ENCODE data around the gene RAB12. TPM values are rescaled to one million over a fixed set of nuclear protein-coding genes. Genes with fewer than 3 reads are reported as not detected.
"Not testable (repeated sequence)": the region's sequence is repeated elsewhere in the genome, so short reads cannot be mapped to it uniquely, and the experiment has no call there.

The RAB12 gene, protein sequence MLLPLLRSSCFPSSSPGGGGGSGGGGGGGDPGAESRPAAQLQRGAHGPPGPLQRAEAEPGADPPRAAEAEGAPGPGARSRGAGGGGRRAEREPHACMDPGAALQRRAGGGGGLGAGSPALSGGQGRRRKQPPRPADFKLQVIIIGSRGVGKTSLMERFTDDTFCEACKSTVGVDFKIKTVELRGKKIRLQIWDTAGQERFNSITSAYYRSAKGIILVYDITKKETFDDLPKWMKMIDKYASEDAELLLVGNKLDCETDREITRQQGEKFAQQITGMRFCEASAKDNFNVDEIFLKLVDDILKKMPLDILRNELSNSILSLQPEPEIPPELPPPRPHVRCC
- polyA plus RNA-seq (2013, experiment 1 of 4): 25.9 TPM
- polyA plus RNA-seq (2013, experiment 2 of 4): 30.4 TPM
- polyA plus RNA-seq (2013, experiment 3 of 4): 24.3 TPM
- 25.1 TPM for polyA plus RNA-seq (2013, experiment 4 of 4)

DNA sequence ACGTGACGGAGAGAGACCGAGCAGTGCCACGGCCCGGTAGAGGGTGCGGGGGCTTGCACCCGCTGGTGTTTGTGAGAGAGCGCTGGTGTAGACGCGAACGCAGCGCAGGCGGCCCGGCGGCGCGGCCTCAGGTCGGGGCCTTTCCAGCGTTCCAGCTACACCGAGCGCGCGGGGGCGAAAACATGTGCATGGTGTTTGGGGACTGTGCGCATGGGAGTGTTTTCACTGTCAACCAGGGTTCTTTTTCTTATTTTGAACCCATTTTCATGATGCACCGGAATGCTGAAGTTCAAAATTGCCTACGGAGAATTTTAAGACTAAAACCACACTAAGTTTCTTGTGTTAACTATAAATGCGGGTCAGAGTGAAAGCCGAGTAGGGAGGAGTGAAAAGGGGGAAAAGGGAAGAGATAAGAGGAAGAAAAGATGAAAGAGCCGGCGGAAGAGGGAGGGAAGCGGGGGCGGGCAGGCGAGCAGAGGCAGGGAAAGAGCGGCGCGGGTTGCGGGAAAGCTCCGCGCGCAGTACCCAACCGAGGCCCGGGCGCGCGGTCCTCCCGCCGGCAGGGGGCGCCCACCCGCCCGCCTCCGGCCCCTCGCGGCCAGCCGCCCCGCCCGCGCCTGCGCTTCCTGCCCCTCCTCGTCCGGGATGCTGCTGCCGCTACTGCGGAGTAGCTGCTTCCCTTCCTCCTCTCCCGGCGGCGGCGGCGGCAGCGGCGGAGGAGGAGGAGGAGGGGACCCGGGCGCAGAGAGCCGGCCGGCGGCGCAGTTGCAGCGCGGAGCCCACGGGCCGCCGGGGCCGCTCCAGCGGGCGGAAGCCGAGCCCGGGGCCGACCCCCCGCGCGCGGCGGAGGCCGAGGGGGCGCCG is at the start of gene RAB12:
Gene RAB12 (plus strand): TSS at position 643 of the 864 bp plus-strand sequence. CDS start 3 bp downstream, at position 646.
- H3K27me3 ChIP-seq (ENCODE audit: control insufficient read depth, insufficient read depth, low read length, poor library complexity, severe bottlenecking): peaks cover 19% of the 10 kb centered on the region
- no peaks in the 10 kb centered on the region for H3K36me3 ChIP-seq (ENCODE audit: control insufficient read depth, insufficient read depth, low read length)
- peak within 1 kb of the TSS; percentile 89 for H3K4me3 ChIP-seq (ENCODE audit: insufficient read depth, low read depth, low read length)
- no peaks in the 10 kb centered on the region for H3K4me1 ChIP-seq (ENCODE audit: control insufficient read depth, insufficient read depth, low read length)
- H3K9me3 ChIP-seq (ENCODE audit: control insufficient read depth, low read length): no peaks in the 10 kb centered on the region
- H3K27ac ChIP-seq (ENCODE audit: insufficient read depth, low read depth, low read length, poor library complexity, severe bottlenecking): no peak within 1 kb of the TSS
- 3% methylated on average over 95 of the region's 95 CpGs for WGBS, 2 experiments

DNA sequence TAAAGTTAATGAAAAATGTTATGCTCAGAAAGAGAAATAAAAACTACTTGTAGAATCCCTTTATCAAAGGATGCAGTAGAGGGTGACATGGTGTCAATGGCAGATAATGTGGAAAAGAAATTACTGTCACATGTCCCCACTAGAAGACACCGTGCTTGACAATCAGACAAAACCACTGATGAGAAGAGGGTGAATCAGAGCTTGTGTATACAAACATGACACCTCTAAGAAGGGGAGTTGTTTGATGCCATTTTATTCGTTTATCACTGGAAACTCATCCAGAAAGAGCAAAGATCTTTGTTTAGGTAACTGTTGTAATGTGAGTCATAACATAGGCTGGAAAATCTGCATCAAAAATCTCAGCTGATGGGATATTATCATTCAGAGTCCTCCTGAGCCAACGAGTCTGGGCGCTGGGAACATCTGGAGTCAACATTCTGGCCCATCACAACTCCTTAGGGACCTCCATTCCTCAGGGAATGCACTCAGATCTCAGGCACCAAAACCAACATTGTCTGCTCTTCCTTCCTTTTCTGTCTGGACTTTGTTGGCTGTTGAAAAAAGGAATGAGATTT is 49.5 kb upstream of the RAB12 start:
- Histone ChIP-seq H3K4me3 (ENCODE audit: insufficient read depth, low read depth, low read length) (no peak overlapping the region), H3K27me3 (ENCODE audit: control insufficient read depth, insufficient read depth, low read length, poor library complexity, severe bottlenecking) (no peaks in the 10 kb centered on the region), H3K27ac (ENCODE audit: insufficient read depth, low read depth, low read length, poor library complexity, severe bottlenecking) (no peak overlapping the region), H3K4me1 (ENCODE audit: control insufficient read depth, insufficient read depth, low read length) (no peaks in the 10 kb centered on the region), H3K9me3 (ENCODE audit: control insufficient read depth, low read length) (no peaks in the 10 kb centered on the region), H3K36me3 (ENCODE audit: control insufficient read depth, insufficient read depth, low read length) (no peaks in the 10 kb centered on the region)
- WGBS, 2 experiments: 90 to 92% methylated on average over 4 of the region's 4 CpGs

DNA sequence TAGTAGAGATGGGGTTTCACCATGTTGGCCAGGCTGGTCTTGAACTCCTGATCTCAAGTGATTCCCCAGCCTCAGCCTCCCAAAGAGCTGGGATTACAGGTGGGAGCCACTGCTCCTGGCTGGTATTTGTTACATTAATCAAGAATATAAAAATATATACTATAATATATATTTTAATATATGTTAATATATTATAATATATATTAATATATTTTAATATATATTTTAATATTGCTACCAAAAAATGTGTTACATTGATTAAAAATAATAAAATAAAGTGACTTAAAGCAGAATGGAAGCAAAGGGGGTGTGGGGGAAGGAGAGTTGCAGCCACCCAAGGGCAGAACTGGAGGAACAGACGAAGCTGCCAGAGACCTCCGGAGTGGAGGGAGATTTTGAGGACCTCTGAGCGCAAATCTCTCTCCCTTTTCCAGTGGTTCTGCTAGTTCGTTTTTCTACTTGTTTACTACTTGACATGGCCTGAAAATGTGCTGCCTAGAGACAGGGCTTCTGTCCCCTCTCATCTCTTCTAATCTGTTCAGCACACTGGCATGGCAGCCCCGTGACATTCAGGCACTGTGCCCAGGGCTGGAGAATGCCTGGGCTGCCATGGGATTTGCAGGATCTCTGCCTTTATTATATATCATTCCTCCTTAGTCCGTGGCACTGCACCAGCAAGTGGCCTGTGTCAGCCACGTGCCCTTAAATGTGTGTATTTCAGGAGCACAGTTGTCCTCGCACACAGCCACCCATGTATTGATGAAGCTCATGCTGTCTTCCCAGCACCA is 47.9 kb upstream of the RAB12 start:
- Histone ChIP-seq H3K9me3 (ENCODE audit: control insufficient read depth, low read length) (no peaks in the 10 kb centered on the region), H3K36me3 (ENCODE audit: control insufficient read depth, insufficient read depth, low read length) (no peaks in the 10 kb centered on the region), H3K27ac (ENCODE audit: insufficient read depth, low read depth, low read length, poor library complexity, severe bottlenecking) (no peak overlapping the region), H3K4me3 (ENCODE audit: insufficient read depth, low read depth, low read length) (no peak overlapping the region), H3K27me3 (ENCODE audit: control insufficient read depth, insufficient read depth, low read length, poor library complexity, severe bottlenecking) (no peaks in the 10 kb centered on the region), H3K4me1 (ENCODE audit: control insufficient read depth, insufficient read depth, low read length) (no peaks in the 10 kb centered on the region)
- 92 to 93% methylated on average over 8 of the region's 8 CpGs for WGBS, 2 experiments

DNA sequence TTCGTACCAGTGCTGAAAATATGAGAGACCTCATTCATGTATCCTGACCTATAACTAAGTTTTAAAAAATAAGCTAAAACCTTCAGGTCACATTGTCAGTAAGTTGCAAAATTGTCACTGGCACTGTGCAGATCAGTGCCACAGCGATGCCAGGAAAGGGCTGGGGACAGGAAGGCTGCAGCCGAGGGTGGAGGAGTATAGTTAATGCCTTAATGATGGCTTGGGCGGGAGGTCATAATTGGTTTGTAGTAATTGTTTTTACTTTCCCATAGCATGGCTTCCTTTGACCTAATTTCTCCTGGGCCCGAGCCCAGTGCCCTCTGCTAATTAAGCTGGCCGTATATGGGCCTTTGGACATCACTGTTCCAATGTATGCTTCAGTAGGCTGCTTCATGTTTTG is 47.2 kb upstream of the RAB12 start:
- 94 to 99% methylated on average over 6 of the region's 6 CpGs for WGBS, 2 experiments
- H3K27ac ChIP-seq (ENCODE audit: insufficient read depth, low read depth, low read length, poor library complexity, severe bottlenecking): no peak overlapping the region
- H3K4me3 ChIP-seq (ENCODE audit: insufficient read depth, low read depth, low read length): no peak overlapping the region
- no peaks in the 10 kb centered on the region for H3K36me3 ChIP-seq (ENCODE audit: control insufficient read depth, insufficient read depth, low read length)
- no peaks in the 10 kb centered on the region for H3K9me3 ChIP-seq (ENCODE audit: control insufficient read depth, low read length)
- H3K4me1 ChIP-seq (ENCODE audit: control insufficient read depth, insufficient read depth, low read length): no peaks in the 10 kb centered on the region
- H3K27me3 ChIP-seq (ENCODE audit: control insufficient read depth, insufficient read depth, low read length, poor library complexity, severe bottlenecking): no peaks in the 10 kb centered on the region

DNA sequence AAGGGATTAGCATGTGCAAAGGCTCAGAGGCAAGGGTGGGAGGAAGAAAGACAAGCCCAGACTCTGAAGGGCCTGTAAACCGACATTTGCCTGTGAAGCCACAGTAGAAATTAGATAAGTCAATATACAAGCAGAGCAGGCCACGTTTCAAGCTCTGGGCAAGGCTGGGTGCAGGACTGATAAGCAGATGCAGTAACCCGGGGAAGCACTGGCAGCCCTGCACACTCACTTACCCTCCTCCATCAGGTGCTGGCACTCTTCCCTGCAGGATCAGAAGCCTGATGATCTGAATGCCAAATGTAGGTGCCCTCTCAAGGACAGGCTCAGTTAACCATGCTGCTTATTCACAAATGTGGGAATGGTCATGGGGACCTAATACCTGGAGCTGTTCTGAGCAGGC is 46.3 kb upstream of the RAB12 start:
- Histone ChIP-seq H3K4me3 (ENCODE audit: insufficient read depth, low read depth, low read length) (no peak overlapping the region), H3K27ac (ENCODE audit: insufficient read depth, low read depth, low read length, poor library complexity, severe bottlenecking) (no peak overlapping the region), H3K36me3 (ENCODE audit: control insufficient read depth, insufficient read depth, low read length) (no peaks in the 10 kb centered on the region), H3K9me3 (ENCODE audit: control insufficient read depth, low read length) (no peaks in the 10 kb centered on the region), H3K4me1 (ENCODE audit: control insufficient read depth, insufficient read depth, low read length) (no peaks in the 10 kb centered on the region), H3K27me3 (ENCODE audit: control insufficient read depth, insufficient read depth, low read length, poor library complexity, severe bottlenecking) (no peaks in the 10 kb centered on the region)
- WGBS, 2 experiments: 86 to 89% methylated on average over 3 of the region's 3 CpGs

DNA sequence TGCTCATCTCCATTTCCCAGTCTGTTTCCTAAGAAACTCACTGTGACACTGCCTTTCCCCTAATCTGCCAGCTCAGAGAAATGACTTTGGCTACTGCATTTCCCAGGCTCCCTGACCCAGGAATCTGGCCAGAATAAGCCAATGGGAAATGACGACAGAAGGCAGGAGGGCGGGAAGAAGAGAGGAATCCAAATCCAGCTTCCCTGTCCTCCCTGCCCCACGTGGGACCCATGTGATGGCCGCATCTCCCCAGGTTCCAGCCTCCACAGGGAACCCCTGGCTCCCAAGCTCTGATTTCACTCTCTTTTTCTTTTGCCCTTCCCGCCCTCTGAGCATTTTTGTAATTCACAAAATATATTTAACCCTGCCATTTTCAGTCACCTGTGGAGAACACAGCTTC is 37.8 kb upstream of the RAB12 start:
- Histone ChIP-seq H3K4me3 (ENCODE audit: insufficient read depth, low read depth, low read length) (no peak overlapping the region), H3K36me3 (ENCODE audit: control insufficient read depth, insufficient read depth, low read length) (no peaks in the 10 kb centered on the region), H3K27me3 (ENCODE audit: control insufficient read depth, insufficient read depth, low read length, poor library complexity, severe bottlenecking) (no peaks in the 10 kb centered on the region), H3K27ac (ENCODE audit: insufficient read depth, low read depth, low read length, poor library complexity, severe bottlenecking) (no peak overlapping the region), H3K4me1 (ENCODE audit: control insufficient read depth, insufficient read depth, low read length) (no peaks in the 10 kb centered on the region), H3K9me3 (ENCODE audit: control insufficient read depth, low read length) (no peaks in the 10 kb centered on the region)
- WGBS, 2 experiments: 71 to 75% methylated on average over 5 of the region's 5 CpGs

DNA sequence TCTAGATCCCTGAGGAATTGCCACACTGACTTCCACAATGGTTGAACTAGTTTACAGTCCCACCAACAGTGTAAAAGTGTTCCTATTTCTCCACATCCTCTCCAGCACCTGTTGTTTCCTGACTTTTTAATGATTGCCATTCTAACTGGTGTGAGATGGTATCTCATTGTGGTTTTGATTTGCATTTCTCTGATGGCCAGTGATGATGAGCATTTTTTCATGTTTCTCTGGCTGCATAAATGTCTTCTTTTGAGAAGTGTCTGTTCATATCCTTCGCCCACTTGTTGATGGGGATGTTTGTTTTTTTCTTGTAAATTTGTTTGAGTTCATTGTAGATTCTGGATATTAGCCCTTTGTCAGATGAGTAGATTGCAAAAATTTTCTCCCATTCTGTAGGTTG is 35.5 kb upstream of the RAB12 start:
- H3K36me3 ChIP-seq (ENCODE audit: control insufficient read depth, insufficient read depth, low read length); H3K27me3 ChIP-seq (ENCODE audit: control insufficient read depth, insufficient read depth, low read length, poor library complexity, severe bottlenecking); H3K9me3 ChIP-seq (ENCODE audit: control insufficient read depth, low read length); H3K27ac ChIP-seq (ENCODE audit: insufficient read depth, low read depth, low read length, poor library complexity, severe bottlenecking); H3K4me1 ChIP-seq (ENCODE audit: control insufficient read depth, insufficient read depth, low read length); H3K4me3 ChIP-seq (ENCODE audit: insufficient read depth, low read depth, low read length): not testable (repeated sequence)
- 90 to 100% methylated on average over 1 of the region's 1 CpG for WGBS, 2 experiments

DNA sequence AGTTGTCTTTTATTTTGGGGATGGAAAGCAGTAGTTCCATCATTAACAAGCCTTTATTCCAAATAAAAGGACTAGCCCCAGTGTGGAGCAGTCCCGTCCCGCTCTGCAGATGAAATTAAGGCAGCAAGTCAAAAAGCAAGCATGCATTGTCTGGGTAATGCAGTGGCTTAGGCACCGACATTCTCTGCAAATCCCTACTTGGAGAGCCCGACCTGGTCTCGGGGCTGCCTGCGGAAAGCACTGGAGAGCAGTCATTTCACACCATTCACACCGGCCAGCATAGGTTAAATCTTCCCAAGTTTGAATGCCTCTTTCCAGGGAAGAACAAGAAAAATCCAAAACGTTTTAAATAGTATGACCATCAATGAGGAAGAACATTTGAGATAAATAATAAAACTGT is 24.4 kb upstream of the RAB12 start:
- Histone ChIP-seq H3K4me1 (ENCODE audit: control insufficient read depth, insufficient read depth, low read length) (no peaks in the 10 kb centered on the region), H3K4me3 (ENCODE audit: insufficient read depth, low read depth, low read length) (no peak overlapping the region), H3K27ac (ENCODE audit: insufficient read depth, low read depth, low read length, poor library complexity, severe bottlenecking) (no peak overlapping the region), H3K9me3 (ENCODE audit: control insufficient read depth, low read length) (no peaks in the 10 kb centered on the region), H3K36me3 (ENCODE audit: control insufficient read depth, insufficient read depth, low read length) (no peaks in the 10 kb centered on the region), H3K27me3 (ENCODE audit: control insufficient read depth, insufficient read depth, low read length, poor library complexity, severe bottlenecking) (no peaks in the 10 kb centered on the region)
- WGBS, 2 experiments: 34 to 46% methylated on average over 7 to 8 of the region's 8 CpGs

DNA sequence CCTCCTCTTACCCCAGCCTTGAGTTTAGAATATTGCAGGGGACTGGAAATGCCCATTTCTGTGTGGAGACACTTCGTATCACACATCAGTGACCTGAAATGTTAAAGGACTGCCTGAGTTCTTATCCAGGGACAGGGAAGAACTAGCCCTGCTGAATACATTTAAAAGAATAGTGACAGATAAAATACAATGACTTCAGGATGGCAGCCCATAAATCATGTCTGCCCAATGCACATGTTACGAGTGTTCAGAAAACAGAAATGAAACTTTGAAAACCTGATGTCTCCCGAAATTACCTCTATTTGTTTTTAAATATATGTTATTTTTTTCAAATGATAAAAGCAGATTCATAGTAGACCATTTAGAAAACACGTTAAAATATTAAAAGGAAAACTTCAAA is 22.3 kb upstream of the RAB12 start:
- Histone ChIP-seq H3K4me3 (ENCODE audit: insufficient read depth, low read depth, low read length) (no peak overlapping the region), H3K27ac (ENCODE audit: insufficient read depth, low read depth, low read length, poor library complexity, severe bottlenecking) (no peak overlapping the region), H3K36me3 (ENCODE audit: control insufficient read depth, insufficient read depth, low read length) (no peaks in the 10 kb centered on the region), H3K27me3 (ENCODE audit: control insufficient read depth, insufficient read depth, low read length, poor library complexity, severe bottlenecking) (no peaks in the 10 kb centered on the region), H3K9me3 (ENCODE audit: control insufficient read depth, low read length) (no peaks in the 10 kb centered on the region), H3K4me1 (ENCODE audit: control insufficient read depth, insufficient read depth, low read length) (no peaks in the 10 kb centered on the region)
- WGBS, 2 experiments: 87 to 96% methylated on average over 2 to 3 of the region's 4 CpGs

All from ectodermal cell (in vitro differentiated cells).